WERI-Rb-1 (cell line): ENCODE measurements around the gene ZNF232.
"Not testable (repeated sequence)": the region's sequence is repeated elsewhere in the genome, so short reads cannot be mapped to it uniquely, and the experiment has no call there.

Experiments used
- DNase-seq: peaks from one replicate; pipeline ENCODE4 v3.0.0-alpha.2; 2020
- H3K27ac ChIP-seq: fragments of 250-450 bp; sonication (Bioruptor Pico); 2 replicates; pipeline ENCODE4 v1.5.1; 2020; ENCODE audit warnings: mild to moderate bottlenecking, moderate library complexity
- H3K27me3 ChIP-seq: fragments of 250-450 bp; sonication (Bioruptor Pico); 2 replicates; pipeline ENCODE4 v1.5.1; 2021; ENCODE audit warnings: mild to moderate bottlenecking, low read depth, moderate library complexity; ENCODE audit not compliant: insufficient read depth, severe bottlenecking
- H3K36me3 ChIP-seq: fragments of 250-450 bp; sonication (Bioruptor Pico); 2 replicates; pipeline ENCODE4 v1.5.1; 2020; ENCODE audit warnings: mild to moderate bottlenecking, moderate library complexity
- H3K4me3 ChIP-seq: 2 replicates; pipeline ENCODE4 v1.5.1; 2011; ENCODE audit warnings: low read depth, mild to moderate bottlenecking, control low read depth, low read length
- H3K9me3 ChIP-seq: fragments of 250-450 bp; sonication (Bioruptor Pico); 2 replicates; pipeline ENCODE4 v1.5.1; 2021; ENCODE audit warnings: mild to moderate bottlenecking, moderate library complexity; ENCODE audit not compliant: severe bottlenecking
- CTCF ChIP-seq: IDR thresholded peaks from 2 replicates; pipeline ENCODE4 v1.5.1; 2011; ENCODE audit warnings: low read depth, mild to moderate bottlenecking, control low read depth, inconsistent platforms, low read length

Gene ZNF232

GRCh38 chr17:5096731-5097100 lies 15.0 kb downstream of the ZNF232 start:
- Histone ChIP-seq H3K9me3 (peaks cover 35% of the 10 kb centered on the region), H3K27ac (peak overlapping the region; percentile 78), H3K27me3 (no peaks in the 10 kb centered on the region), H3K36me3 (peaks cover 22% of the 10 kb centered on the region), H3K4me3 (peak overlapping the region; percentile 66)
- DNase-seq = no peak
- no peak for TF ChIP-seq CTCF

GRCh38 chr17:5092218-5093010 lies 19.3 kb downstream of the ZNF232 start:
- Histone ChIP-seq H3K9me3 (peaks cover 54% of the 10 kb centered on the region), H3K27ac (no peak overlapping the region), H3K4me3 (no peak overlapping the region), H3K27me3 (no peaks in the 10 kb centered on the region), H3K36me3 (peaks cover 61% of the 10 kb centered on the region)
- no peak for DNase-seq
- no peak for TF ChIP-seq CTCF

GRCh38 chr17:5080591-5080990 lies 31.1 kb downstream of the ZNF232 start:
- H3K27ac ChIP-seq = no peak overlapping the region
- DNase-seq = no peak
- peaks cover 5% of the 10 kb centered on the region for H3K9me3 ChIP-seq
- peaks cover 13% of the 10 kb centered on the region for H3K36me3 ChIP-seq
- no peak for TF ChIP-seq CTCF
- H3K27me3 ChIP-seq = no peaks in the 10 kb centered on the region
- no peak overlapping the region for H3K4me3 ChIP-seq

DNA sequence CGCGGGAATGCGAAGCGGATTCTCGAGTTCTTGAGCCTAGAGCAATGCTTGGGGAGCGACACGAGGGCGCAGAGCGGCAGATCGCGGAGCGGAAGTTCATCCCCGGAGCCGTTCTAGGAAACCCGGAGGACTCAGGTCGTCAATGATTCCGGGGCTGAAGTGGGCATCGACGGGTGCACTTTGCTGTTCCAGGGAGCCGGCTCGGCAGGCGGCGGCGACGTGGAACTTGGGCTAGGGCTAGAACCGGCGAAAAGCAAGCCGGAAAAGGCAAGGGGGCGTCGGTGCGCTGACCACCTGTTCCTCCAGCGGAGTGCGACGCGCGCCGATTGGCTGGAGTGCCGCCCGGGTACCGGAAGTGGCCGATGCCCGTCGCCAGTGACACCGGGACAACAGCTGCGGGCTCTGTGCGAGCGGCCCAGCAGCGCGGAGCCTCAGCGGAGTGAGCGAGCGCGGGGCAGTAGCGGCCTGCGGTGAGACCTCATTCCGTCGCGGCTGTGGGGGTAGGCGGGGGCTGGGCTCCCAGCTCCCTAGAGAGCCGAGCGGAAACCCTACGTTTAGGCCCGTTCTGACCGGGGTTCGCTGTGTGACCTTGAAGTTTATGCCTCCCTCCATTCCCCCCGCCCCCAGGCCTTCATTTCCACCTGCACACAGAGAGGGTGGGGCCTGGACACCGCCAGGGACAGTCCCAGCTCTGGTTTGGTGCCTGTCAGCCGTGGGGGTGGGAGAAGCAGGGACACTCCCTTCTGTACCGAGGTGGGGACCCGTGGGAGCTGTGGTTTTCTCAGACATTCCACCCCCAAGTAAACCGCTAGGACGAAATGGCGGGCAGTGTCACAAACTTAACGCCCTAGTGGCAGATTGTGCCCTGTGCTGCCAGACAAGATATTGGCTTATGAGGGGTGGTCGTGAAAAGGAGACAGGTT lies 33.3 kb downstream of the ZNF232 start, which contains the start of gene ZFP3:
Gene ZFP3, plus strand, starts transcription at position 362 of the 923 bp plus-strand sequence. CDS start 13,038 bp downstream, outside the sequence.
- Histone ChIP-seq H3K27ac (peak within 1 kb of the TSS; percentile 92), H3K9me3 (peaks cover 5% of the 10 kb centered on the region), H3K4me3 (peak within 1 kb of the TSS; percentile 83), H3K36me3 (peaks cover 3% of the 10 kb centered on the region), H3K27me3 (no peaks in the 10 kb centered on the region)
- TF ChIP-seq CTCF = peak; percentile 6; the same call in 1 of the 2 replicates
- peak; percentile 92 for DNase-seq

DNA sequence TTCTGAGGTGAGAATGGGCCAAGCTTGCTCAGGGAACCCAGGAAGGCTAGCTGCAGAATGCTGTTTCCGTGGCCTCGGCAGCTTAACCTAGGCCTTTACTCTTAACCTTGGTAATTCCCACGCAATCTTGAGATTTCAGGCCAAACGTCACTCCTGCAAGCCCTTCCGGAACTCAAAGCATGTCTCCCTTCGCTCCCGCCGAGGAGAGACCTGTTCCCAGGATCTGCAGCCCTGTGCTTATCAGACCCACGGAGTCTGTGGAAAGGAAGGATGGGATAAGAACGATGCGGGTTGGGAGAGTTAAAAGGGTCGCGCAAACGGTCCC lies 33.9 kb downstream of the ZNF232 start:
- peak overlapping the region; percentile 92 for H3K27ac ChIP-seq
- H3K9me3 ChIP-seq = peaks cover 5% of the 10 kb centered on the region
- peaks cover 3% of the 10 kb centered on the region for H3K36me3 ChIP-seq
- no peaks in the 10 kb centered on the region for H3K27me3 ChIP-seq
- no peak for DNase-seq
- peak overlapping the region; percentile 83 for H3K4me3 ChIP-seq
- no peak for TF ChIP-seq CTCF

DNA sequence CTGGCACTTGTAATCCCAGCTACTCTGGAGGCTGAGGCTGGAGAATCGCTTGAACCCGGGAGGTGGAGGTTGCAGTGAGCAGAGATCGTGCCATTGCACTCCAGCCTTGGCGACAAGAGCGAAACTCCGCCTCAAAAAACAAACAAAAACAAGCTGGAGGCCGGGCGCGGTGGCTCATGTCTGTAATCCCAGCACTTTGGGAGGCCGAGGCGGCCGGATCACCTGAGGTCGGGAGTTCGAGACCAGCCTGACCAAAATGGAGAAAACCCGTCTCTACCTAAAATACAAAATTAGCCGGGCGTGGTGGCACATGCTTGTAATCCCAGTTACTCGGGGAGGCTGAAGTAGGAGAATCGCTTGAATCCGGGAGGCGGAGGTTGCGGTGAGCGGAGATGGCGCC lies 34.4 kb downstream of the ZNF232 start:
- H3K36me3 ChIP-seq, H3K27me3 ChIP-seq, H3K9me3 ChIP-seq, DNase-seq: not testable (repeated sequence)
- Histone ChIP-seq H3K4me3 (peak overlapping the region; percentile 83), H3K27ac (peak overlapping the region; percentile 92)

DNA sequence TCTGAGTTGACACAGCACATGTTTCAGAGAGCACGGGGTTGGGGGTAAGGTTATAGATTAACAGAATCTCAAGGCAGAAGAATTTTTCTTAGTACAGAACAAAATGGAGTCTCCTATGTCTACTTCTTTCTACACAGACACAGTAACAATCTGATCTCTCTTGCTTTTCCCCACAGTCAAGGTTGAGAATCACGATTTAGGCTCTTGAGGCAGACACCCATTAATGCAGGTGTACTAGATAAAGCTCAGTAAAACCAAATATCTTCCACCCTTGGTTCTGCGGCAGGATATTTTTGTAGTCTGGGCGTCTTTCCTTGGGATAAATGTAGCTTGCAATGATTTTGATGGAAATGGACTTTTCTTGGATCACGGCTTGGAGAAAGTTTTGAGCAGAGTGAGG lies 36.2 kb downstream of the ZNF232 start:
- H3K4me3 ChIP-seq, H3K27me3 ChIP-seq, H3K9me3 ChIP-seq, H3K36me3 ChIP-seq, DNase-seq: not testable (repeated sequence)
- H3K27ac ChIP-seq = peak overlapping the region; percentile 65
